SH-SY5Y (cell line): ENCODE data around the gene POLR1H.

Experiments used
- GATA2 ChIP-seq: IDR thresholded peaks from 2 replicates; pipeline ENCODE4 v1.6.1; 2011; ENCODE audit warnings: mild to moderate bottlenecking, low read depth, low read length
- GATA3 ChIP-seq: IDR thresholded peaks from 2 replicates; pipeline ENCODE4 v1.6.1; 2011; ENCODE audit warnings: low read depth, mild to moderate bottlenecking, low read length, moderate library complexity

GRCh38 chr6:30031381-30031780 is 29.7 kb upstream of the POLR1H start:
- TF ChIP-seq GATA2, result no peak
- no peak for TF ChIP-seq GATA3
